Activated CD8-positive, alpha-beta memory T cell treated with anti-CD3 and anti-CD28 coated beads for 4 hours (primary cell): ENCODE data around the gene CTNNA2.

Source experiments
- DNase-seq, 2 donors: peaks; one replicate each; pipeline ENCODE4 v3.0.0-alpha.2; 2020; ENCODE audit warnings: low read depth in 2 of 2

The CTNNA2 gene

GRCh38 chr2:79855264-79856006 lies 342.6 kb downstream of the CTNNA2 start:
- no peak for DNase-seq

GRCh38 chr2:79857888-79858287 lies 345.0 kb downstream of the CTNNA2 start:
- no peak for DNase-seq

- DNase-seq, result no peak
Measured at GRCh38 chr2:79860228-79861058, 347.6 kb downstream of the CTNNA2 start.

GRCh38 chr2:79861059-79861374 lies 348.2 kb downstream of the CTNNA2 start:
- DNase-seq, result no peak

- no peak for DNase-seq
Measured at GRCh38 chr2:79862756-79863155, 349.9 kb downstream of the CTNNA2 start.

GRCh38 chr2:79872656-79873055 lies 359.8 kb downstream of the CTNNA2 start:
- no peak for DNase-seq

GRCh38 chr2:79874015-79874414 lies 361.2 kb downstream of the CTNNA2 start:
- no peak for DNase-seq

GRCh38 chr2:79876430-79876829 lies 363.6 kb downstream of the CTNNA2 start:
- no peak for DNase-seq

GRCh38 chr2:79882548-79882947 lies 369.7 kb downstream of the CTNNA2 start:
- no peak for DNase-seq

- no peak for DNase-seq
Measured at GRCh38 chr2:79887747-79888374, 375.0 kb downstream of the CTNNA2 start.

GRCh38 chr2:79892123-79892522 lies 379.3 kb downstream of the CTNNA2 start:
- no peak for DNase-seq

GRCh38 chr2:79899196-79899595 lies 386.3 kb downstream of the CTNNA2 start:
- DNase-seq, result no peak

GRCh38 chr2:79901161-79901560 lies 388.3 kb downstream of the CTNNA2 start:
- no peak for DNase-seq

- no peak for DNase-seq
Measured at GRCh38 chr2:79903222-79904000, 390.6 kb downstream of the CTNNA2 start.

GRCh38 chr2:79906139-79906890 lies 393.5 kb downstream of the CTNNA2 start:
- no peak for DNase-seq

GRCh38 chr2:79909521-79909920 lies 396.7 kb downstream of the CTNNA2 start:
- DNase-seq, result no peak

GRCh38 chr2:79910643-79911042 lies 397.8 kb downstream of the CTNNA2 start:
- no peak for DNase-seq

- DNase-seq, result no peak
Measured at GRCh38 chr2:79915455-79915854, 402.6 kb downstream of the CTNNA2 start.

GRCh38 chr2:79916285-79916684 lies 403.4 kb downstream of the CTNNA2 start:
- DNase-seq, result no peak

- no peak for DNase-seq
Measured at GRCh38 chr2:79920512-79921076, 407.7 kb downstream of the CTNNA2 start.

- DNase-seq, result no peak
Measured at GRCh38 chr2:79929624-79930023, 416.8 kb downstream of the CTNNA2 start.
